GM12891 (cell line): ENCODE measurements around the gene SCN1B.

ENCODE experiments used
- DNase-seq: peaks from one replicate; pipeline ENCODE4 v3.0.0; 2011; ENCODE audit warnings: low spot score; ENCODE audit not compliant: insufficient read length
- FAIRE-seq: peaks from 2 replicates; lab custom pipeline; 2011; peaks lifted over from hg19 to GRCh38; lab: Jason Lieb, UNC
- PAX5 ChIP-seq: IDR thresholded peaks from 2 replicates; pipeline ENCODE4 v1.6.1; 2011; ENCODE audit warnings: low read length, moderate library complexity, mild to moderate bottlenecking; ENCODE audit not compliant: insufficient read depth, severe bottlenecking
- POLR2A ChIP-seq: IDR thresholded peaks from 2 replicates; pipeline ENCODE4 v1.6.1; 2011; ENCODE audit warnings: low read depth, low read length, control low read depth
- POLR2AphosphoS5 ChIP-seq: IDR thresholded peaks from 2 replicates; pipeline ENCODE4 v1.6.1; 2011; ENCODE audit warnings: low read depth, low read length, control low read depth
- POU2F2 ChIP-seq: IDR thresholded peaks from 2 replicates; pipeline ENCODE4 v1.6.1; 2011; ENCODE audit warnings: low read depth, mild to moderate bottlenecking, control low read depth, low read length, moderate library complexity
- SPI1 ChIP-seq: IDR thresholded peaks from 2 replicates; pipeline ENCODE4 v1.6.1; 2011; ENCODE audit warnings: low read depth, low read length, control low read depth
- TAF1 ChIP-seq: IDR thresholded peaks from 2 replicates; pipeline ENCODE4 v1.6.1; 2011; ENCODE audit warnings: low read depth, low read length, control low read depth

Gene SCN1B

DNA sequence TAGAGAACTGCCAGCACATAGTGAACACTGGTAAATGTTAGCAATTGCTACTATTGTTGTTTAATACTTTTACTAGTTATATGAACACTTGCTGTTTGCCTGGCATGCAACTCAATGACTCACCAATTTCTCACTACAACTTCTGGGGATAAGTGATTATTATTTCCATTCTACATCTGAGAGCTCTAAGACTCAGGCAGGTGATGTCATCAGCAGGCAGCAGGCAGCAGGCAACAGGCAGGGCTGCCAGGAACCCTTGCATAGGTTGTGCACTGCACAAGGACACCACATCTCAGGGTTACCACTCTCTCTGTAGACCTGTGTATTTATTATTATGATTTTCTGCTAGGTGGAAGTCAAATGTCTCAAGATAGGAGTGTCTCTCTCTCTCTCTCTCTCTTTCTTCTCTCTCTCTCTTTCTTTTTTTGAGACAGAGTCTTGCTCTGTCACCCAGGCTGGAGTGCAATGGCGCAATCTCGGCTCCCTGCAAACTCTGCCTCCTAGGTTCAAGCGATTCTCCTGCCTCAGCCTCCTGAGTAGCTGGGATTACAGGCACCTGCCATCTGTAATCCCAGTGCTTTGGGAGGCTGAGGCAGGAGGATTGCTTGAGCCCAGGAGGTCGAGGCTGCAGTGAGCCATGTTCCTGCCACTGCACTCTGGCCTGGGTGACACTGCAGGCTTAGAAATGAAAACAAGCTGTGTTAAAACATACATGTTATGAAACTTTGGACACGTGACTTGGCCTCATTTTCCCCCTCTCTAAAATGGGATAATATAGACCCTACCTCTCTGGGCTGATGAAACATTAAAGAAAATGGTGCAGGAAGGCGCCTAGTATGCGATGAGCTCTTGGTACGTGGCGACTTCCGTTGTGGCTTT, 33.9 kb downstream of the SCN1B start:
- FAIRE-seq = no peak
- DNase-seq = no peak
- no peak for TF ChIP-seq PAX5
- TF ChIP-seq TAF1 = no peak
- no peak for TF ChIP-seq POLR2AphosphoS5
- TF ChIP-seq POU2F2 = no peak
- no peak for TF ChIP-seq SPI1
- TF ChIP-seq POLR2A = no peak

DNA sequence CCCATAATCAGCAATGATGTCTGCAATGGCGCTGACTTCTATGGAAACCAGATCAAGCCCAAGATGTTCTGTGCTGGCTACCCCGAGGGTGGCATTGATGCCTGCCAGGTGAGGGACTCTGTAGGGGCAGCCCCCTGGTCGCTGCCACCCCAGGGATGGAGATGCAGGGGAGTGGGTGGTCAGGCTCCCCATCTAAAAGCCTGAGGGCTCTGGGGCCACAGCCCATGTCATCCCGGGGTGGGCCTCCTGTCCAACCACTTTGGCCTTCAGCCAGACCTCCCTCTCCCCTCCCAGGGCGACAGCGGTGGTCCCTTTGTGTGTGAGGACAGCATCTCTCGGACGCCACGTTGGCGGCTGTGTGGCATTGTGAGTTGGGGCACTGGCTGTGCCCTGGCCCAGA, 35.3 kb downstream of the SCN1B start:
- no peak for FAIRE-seq
- DNase-seq = no peak
- TF ChIP-seq POLR2AphosphoS5 (no peak), POLR2A (no peak), POU2F2 (no peak), TAF1 (no peak)

DNA sequence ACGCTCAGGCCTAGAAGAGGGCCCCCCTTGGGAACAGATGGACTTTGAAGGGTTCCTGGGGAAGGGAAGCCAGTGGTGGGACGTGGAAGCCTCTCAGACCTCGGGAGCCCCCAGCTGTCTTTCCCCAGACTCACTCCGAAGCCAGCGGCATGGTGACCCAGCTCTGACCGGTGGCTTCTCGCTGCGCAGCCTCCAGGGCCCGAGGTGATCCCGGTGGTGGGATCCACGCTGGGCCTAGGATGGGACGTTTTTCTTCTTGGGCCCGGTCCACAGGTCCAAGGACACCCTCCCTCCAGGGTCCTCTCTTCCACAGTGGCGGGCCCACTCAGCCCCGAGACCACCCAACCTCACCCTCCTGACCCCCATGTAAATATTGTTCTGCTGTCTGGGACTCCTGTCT, 35.9 kb downstream of the SCN1B start:
- FAIRE-seq = no peak

DNA sequence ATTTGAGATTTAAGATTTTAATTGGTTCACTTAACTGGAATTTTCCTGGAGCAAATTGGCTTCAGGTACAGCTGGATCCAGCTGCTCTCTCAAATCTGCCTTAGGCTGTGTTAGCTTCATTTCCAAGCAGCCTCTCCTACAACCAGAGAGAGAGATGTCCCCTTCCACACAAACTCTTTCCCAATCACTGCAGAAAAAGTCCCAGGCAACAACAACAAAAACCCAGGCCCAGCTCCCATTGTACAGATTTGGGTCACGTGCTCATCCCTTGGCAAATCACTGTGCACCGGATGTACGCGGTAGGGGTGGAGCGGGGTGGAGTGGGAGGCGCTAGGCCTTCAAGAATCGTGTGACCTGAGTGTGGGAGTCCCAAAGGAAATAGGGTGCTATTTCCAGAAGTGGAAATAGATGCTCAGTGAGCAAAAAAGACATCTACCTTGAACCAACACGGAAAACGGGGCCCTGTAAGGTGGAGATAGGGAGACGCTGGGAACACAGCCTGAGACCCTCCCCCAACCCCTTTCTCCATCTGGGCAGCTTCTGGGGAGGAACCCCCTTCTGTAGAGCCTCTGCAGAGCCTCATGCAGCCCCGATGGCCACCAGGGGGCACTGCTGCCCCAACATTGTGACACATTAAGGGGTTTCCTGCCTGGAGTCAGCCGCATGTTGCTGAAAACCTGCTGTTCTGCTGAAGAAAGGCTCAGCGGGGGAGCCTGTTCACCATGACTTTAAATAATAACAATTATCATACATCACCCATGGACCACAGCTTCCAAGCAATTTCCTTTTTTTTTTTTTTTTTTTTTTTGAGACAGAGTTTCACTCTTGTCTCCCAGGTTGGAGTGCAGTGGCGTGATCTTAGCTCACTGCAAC, 36.7 kb downstream of the SCN1B start:
- FAIRE-seq (peak; percentile 90), DNase-seq (peak; percentile 92)
- no peak for TF ChIP-seq POLR2AphosphoS5
- TF ChIP-seq PAX5 = no peak
- 0 out of 2 replicates have a peak, but pooled peaks have one; percentile 27 for TF ChIP-seq SPI1
- TF ChIP-seq POU2F2 = no peak; the same call in 1 of the 2 replicates
- no peak for TF ChIP-seq TAF1
- no peak for TF ChIP-seq POLR2A

More for the DNA sequence above, 35.9 kb downstream of the SCN1B start:
- no peak for TF ChIP-seq SPI1
- TF ChIP-seq POLR2AphosphoS5 = no peak
- no peak for TF ChIP-seq PAX5
- DNase-seq = no peak

DNA sequence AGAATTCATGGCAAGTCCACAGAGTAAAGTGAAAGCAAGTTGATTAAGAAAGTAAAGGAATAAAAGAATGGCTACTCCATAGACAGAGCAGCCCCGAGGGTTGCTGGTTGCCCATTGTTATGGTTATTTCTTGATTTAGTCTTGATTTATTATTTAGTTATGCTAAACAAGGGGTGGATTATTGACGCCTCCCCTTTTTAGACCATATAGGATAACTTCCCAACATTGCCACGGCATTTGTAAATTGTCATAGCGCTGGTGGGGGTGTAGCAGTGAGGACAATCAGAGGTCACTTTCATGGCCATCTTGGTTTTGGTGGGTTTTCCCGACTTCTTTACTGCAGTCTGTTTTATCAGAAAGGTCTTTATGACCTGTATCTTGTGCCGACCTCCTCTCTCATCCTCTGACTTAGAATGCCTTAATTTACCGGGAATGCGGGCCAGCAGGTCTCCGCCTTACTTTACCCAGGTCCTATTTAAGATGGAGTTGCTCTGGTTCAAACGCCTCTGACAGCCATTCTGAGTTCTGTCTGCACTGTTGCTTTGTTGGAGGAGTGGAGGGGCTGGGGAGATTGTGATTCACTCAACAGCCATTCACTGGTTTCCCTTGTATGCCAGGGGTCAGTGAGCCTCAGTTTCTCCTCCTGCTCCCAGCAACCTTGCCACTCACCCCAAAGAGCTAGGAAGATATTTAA, 38.8 kb downstream of the SCN1B start:
- no peak for DNase-seq
- no peak for TF ChIP-seq POLR2AphosphoS5
- TF ChIP-seq POU2F2 = no peak
- TF ChIP-seq PAX5 = no peak
- TF ChIP-seq SPI1 = no peak
- TF ChIP-seq TAF1 = no peak
- TF ChIP-seq POLR2A = no peak
- FAIRE-seq = no peak

DNA sequence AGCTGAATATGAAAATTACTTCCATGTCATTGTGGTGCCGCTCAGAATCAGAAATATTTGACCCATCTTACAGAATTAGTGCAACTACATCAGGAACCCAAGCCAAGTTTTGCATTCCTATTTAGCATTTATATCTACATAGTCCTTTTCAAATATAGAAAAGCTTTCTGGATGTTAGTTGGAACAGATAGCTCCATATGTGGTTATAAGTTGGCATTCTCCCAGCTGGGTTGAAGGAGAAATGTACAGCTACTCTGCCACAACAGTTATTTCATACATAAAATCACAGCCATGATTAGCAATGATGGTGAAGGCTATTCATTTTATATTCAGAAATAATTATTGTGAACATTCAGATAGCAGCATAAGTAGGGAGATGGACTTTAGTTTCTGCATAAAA, 39.4 kb downstream of the SCN1B start:
- FAIRE-seq (no peak), DNase-seq (no peak)
- no peak for TF ChIP-seq POU2F2
- no peak for TF ChIP-seq POLR2A
- no peak for TF ChIP-seq SPI1
- no peak for TF ChIP-seq POLR2AphosphoS5
- no peak for TF ChIP-seq PAX5
- no peak for TF ChIP-seq TAF1

DNA sequence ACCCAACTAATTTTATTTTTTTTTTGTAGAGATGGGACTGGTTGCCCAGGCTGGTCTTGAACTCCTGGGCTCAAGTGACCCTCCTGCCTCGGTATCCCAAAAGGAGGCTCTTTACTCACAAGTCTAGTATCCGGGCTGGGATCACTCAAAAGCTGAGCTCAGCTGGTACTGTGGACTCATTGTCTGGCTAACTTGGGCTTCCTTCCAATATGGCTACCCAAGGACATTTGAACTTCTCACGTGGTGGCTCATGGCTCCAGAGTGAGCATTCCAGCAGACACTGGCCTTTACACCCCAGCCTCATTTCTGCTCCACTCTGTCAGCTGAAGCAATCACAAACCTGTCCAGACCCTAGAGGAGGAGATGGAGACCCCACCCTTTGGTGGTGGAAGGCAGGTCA, 40.2 kb downstream of the SCN1B start:
- DNase-seq (no peak), FAIRE-seq (no peak)
- no peak for TF ChIP-seq POLR2A
- no peak for TF ChIP-seq TAF1
- TF ChIP-seq POU2F2 = no peak
- no peak for TF ChIP-seq SPI1
- no peak for TF ChIP-seq POLR2AphosphoS5
- TF ChIP-seq PAX5 = no peak

DNA sequence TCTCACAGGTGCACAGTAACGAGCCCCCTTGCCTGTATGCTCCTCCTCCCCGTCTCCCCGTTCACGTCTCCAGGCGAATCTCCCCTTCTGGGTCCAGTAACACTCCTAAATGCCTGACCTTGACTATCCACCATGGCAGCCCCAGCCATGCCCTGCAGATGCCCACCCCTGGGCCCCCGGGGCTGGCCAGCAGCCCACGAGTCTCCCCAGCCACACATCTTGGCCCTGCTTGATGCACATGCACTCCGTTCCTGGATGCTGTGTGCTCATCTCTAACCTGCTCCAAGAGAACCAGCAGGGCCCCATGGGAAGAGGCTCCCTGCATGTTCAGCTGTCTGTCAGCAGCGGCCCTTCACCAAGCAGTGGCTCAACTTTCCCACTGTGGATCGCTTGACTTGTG, 43.2 kb downstream of the SCN1B start:
- DNase-seq = no peak
- no peak for FAIRE-seq
- no peak for TF ChIP-seq PAX5
- TF ChIP-seq POLR2A = no peak
- TF ChIP-seq POU2F2 = no peak
- no peak for TF ChIP-seq POLR2AphosphoS5
- TF ChIP-seq SPI1 = no peak
- no peak for TF ChIP-seq TAF1

DNA sequence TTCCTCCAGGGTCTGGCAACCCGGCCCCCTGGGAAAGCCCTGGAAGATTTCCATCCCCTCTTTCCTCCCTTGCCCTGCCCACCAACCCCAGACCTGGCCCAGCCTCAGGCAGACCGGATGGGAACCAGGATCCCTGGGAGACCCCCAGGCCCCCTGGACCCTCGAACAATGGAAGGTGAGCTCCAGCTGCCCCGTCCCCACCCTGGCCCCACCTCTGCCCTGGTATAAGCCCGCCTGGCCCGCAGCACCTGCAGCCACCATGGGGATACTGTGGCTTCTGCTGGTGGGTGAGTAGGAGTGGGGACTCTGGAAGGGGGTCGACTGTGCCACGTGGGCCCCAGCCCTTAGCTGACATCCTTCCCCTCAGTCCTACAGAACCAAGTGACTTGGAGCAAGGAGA, 43.7 kb downstream of the SCN1B start:
- DNase-seq = no peak
- no peak for TF ChIP-seq PAX5
- TF ChIP-seq POLR2A = no peak
- no peak for TF ChIP-seq SPI1
- no peak for TF ChIP-seq POU2F2
- TF ChIP-seq POLR2AphosphoS5 = no peak
- TF ChIP-seq TAF1 = no peak
- no peak for FAIRE-seq
